Epithelial cell of prostate (primary cell): Measurements from ENCODE around the gene COL4A1.

Experiments used
- DNase-seq: peaks from one replicate; pipeline ENCODE4 v3.0.0-alpha.2; 2011; ENCODE audit warnings: low read depth, low spot score
- H3K27ac ChIP-seq: fragments of 450-650 bp; 2 replicates; pipeline ENCODE4 v1.5.1; 2017; ENCODE audit warnings: mild to moderate bottlenecking

Gene COL4A1

GRCh38 chr13:110183910-110184309 lies 123.0 kb downstream of the COL4A1 start:
- no peak for DNase-seq
- no peak overlapping the region for H3K27ac ChIP-seq

GRCh38 chr13:110182461-110182860 lies 124.5 kb downstream of the COL4A1 start:
- H3K27ac ChIP-seq, result no peak overlapping the region
- DNase-seq, result no peak

- no peak for DNase-seq
- H3K27ac ChIP-seq, result no peak overlapping the region
These were observed 125.0 kb downstream of the COL4A1 start for GRCh38 chr13:110182003-110182402.

GRCh38 chr13:110179857-110180147 lies 127.2 kb downstream of the COL4A1 start:
- no peak for DNase-seq
- H3K27ac ChIP-seq, result no peak overlapping the region

- no peak overlapping the region for H3K27ac ChIP-seq
- no peak for DNase-seq
These were observed 127.7 kb downstream of the COL4A1 start for GRCh38 chr13:110179116-110179856.

GRCh38 chr13:110177790-110178189 lies 129.2 kb downstream of the COL4A1 start:
- no peak for DNase-seq
- H3K27ac ChIP-seq, result no peak overlapping the region

GRCh38 chr13:110176431-110176830 lies 130.5 kb downstream of the COL4A1 start:
- no peak for DNase-seq
- no peak overlapping the region for H3K27ac ChIP-seq

- no peak overlapping the region for H3K27ac ChIP-seq
- no peak for DNase-seq
These were observed 133.6 kb downstream of the COL4A1 start for GRCh38 chr13:110173247-110173818.

GRCh38 chr13:110170882-110171281 lies 136.1 kb downstream of the COL4A1 start:
- no peak for DNase-seq
- no peak overlapping the region for H3K27ac ChIP-seq

GRCh38 chr13:110170020-110170790 lies 136.8 kb downstream of the COL4A1 start:
- H3K27ac ChIP-seq, result no peak overlapping the region
- no peak for DNase-seq

- no peak for DNase-seq
- no peak overlapping the region for H3K27ac ChIP-seq
These were observed 137.7 kb downstream of the COL4A1 start for GRCh38 chr13:110168999-110169933.

GRCh38 chr13:110166598-110166997 lies 140.4 kb downstream of the COL4A1 start:
- no peak overlapping the region for H3K27ac ChIP-seq
- DNase-seq, result no peak

- DNase-seq, result no peak
- no peak overlapping the region for H3K27ac ChIP-seq
These were observed 142.3 kb downstream of the COL4A1 start for GRCh38 chr13:110164706-110165105.

- no peak overlapping the region for H3K27ac ChIP-seq
- DNase-seq, result no peak
These were observed 143.9 kb downstream of the COL4A1 start for GRCh38 chr13:110162866-110163658.

- DNase-seq, result no peak
- no peak overlapping the region for H3K27ac ChIP-seq
These were observed 144.9 kb downstream of the COL4A1 start for GRCh38 chr13:110162053-110162452.

- no peak for DNase-seq
- no peak overlapping the region for H3K27ac ChIP-seq
These were observed 145.7 kb downstream of the COL4A1 start for GRCh38 chr13:110161112-110161882.

- H3K27ac ChIP-seq, result no peak overlapping the region
- DNase-seq, result no peak
These were observed 148.7 kb downstream of the COL4A1 start for GRCh38 chr13:110158226-110158625.

- no peak overlapping the region for H3K27ac ChIP-seq
- DNase-seq, result no peak
These were observed 149.2 kb downstream of the COL4A1 start for GRCh38 chr13:110157718-110158117.
